Measurements from ENCODE around the gene FMO3.

FMO3 gene

DNA sequence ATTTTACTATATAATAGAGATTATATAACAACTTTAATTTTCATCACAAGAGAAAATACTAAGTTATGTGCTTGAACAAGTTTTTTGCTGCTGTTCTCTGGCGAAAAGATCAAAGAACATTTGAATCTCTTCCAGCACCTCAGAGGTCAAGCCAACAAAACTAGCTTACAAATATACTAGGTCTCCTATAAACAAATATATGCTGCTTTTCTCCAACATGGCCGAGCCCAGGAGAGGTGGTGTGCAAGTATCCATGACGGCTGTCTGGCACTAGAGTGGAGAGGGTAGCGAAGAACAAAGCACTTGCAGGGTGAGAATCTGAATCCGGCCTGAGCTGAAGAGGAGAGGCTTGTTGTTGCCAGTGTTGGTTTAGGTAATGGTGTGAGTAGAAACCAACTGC lies 7.5 kb upstream of the FMO3 start:
- ATAC-seq (ENCODE audit: low read depth) (no peak), DNase-seq (ENCODE audit: low spot score) (no peak)
- no peaks in the 10 kb centered on the region for H3K27me3 ChIP-seq (ENCODE audit: insufficient read depth, poor library complexity, severe bottlenecking)
- no peak overlapping the region for H3K27ac ChIP-seq (ENCODE audit: poor library complexity, severe bottlenecking)
- TF ChIP-seq CTCF (IDR thresholded peaks at IDR 0.05; ENCODE audit: poor library complexity, severe bottlenecking): no peak
- no peaks in the 10 kb centered on the region for H3K4me1 ChIP-seq (ENCODE audit: insufficient read depth, poor library complexity, severe bottlenecking)
- H3K36me3 ChIP-seq (ENCODE audit: low read depth): no peaks in the 10 kb centered on the region
- H3K4me3 ChIP-seq (ENCODE audit: severe bottlenecking): no peak overlapping the region
- H3K9me3 ChIP-seq (ENCODE audit: severe bottlenecking): no peaks in the 10 kb centered on the region

DNA sequence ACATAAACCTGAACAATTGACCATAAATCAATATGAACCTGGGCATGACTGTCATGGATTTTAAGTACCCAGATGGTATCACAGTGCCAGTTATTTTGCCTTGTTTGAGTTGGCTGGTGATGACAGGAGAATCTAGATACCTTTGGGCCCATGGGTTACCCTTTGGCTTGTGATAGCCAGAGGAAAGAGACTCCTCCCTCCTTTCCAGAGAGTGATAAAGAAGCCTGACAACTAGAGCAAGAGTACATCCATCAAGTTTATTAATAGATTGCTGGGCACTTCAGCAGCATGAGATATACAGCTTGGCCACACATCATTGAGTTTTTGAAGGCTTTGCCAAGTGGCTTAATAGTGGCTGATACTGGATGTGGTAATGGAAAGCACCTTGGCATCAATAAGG lies 6.6 kb upstream of the FMO3 start:
- H3K9me3 ChIP-seq (ENCODE audit: severe bottlenecking): no peaks in the 10 kb centered on the region
- H3K4me1 ChIP-seq (ENCODE audit: insufficient read depth, poor library complexity, severe bottlenecking): no peaks in the 10 kb centered on the region
- no peak overlapping the region for H3K27ac ChIP-seq (ENCODE audit: poor library complexity, severe bottlenecking)
- ATAC-seq (ENCODE audit: low read depth): no peak
- H3K36me3 ChIP-seq (ENCODE audit: low read depth): no peaks in the 10 kb centered on the region
- DNase-seq (ENCODE audit: low spot score): no peak
- H3K27me3 ChIP-seq (ENCODE audit: insufficient read depth, poor library complexity, severe bottlenecking): no peaks in the 10 kb centered on the region
- TF ChIP-seq CTCF (IDR thresholded peaks at IDR 0.05; ENCODE audit: poor library complexity, severe bottlenecking): no peak
- no peak overlapping the region for H3K4me3 ChIP-seq (ENCODE audit: severe bottlenecking)

DNA sequence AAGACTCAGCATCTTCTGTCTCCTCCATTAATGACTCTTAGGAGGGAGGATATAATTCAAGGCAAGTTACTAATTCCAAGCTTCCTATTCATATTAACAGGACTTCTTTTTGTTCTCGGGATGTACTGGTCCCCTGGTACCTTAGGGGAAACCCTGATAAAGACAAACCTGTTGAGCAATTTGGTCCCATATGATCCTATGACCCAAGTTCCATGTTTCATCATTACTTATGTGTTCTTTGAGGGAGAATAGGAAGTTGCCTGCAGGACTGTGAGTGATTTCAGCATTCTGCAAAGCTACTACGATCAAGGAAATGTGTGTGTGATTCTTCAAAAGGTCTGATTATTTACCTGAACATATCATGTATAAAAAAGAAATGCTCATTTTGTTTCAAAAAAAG lies 5.8 kb upstream of the FMO3 start:
- Histone ChIP-seq H3K27ac (ENCODE audit: poor library complexity, severe bottlenecking) (no peak overlapping the region), H3K9me3 (ENCODE audit: severe bottlenecking) (no peaks in the 10 kb centered on the region), H3K4me3 (ENCODE audit: severe bottlenecking) (no peak overlapping the region), H3K36me3 (ENCODE audit: low read depth) (no peaks in the 10 kb centered on the region), H3K27me3 (ENCODE audit: insufficient read depth, poor library complexity, severe bottlenecking) (no peaks in the 10 kb centered on the region), H3K4me1 (ENCODE audit: insufficient read depth, poor library complexity, severe bottlenecking) (no peaks in the 10 kb centered on the region)
- ATAC-seq (ENCODE audit: low read depth) (no peak), DNase-seq (ENCODE audit: low spot score) (no peak)
- no peak for TF ChIP-seq CTCF (IDR thresholded peaks at IDR 0.05; ENCODE audit: poor library complexity, severe bottlenecking)

DNA sequence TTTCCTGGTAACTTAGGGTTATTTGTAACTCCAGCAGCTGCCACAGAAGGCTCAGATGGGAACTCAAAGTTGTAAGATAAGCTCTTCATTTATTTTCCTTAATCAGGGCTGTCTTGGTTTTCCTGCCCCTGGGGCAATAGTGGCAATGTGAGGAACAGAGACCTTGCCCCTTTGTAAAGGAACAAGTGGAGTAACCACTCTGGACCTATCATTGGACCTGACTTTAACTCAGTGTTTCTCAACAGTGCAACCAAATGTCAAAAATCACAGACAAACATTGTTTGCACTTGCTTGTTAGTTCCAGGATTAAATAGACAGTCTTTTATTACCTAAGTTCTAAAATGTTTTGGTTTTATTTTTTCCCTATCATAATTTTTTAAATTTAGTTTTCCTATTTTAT lies 2.8 kb upstream of the FMO3 start:
- no peaks in the 10 kb centered on the region for H3K27me3 ChIP-seq (ENCODE audit: insufficient read depth, poor library complexity, severe bottlenecking)
- ATAC-seq (ENCODE audit: low read depth): no peak
- no peak for TF ChIP-seq CTCF (IDR thresholded peaks at IDR 0.05; ENCODE audit: poor library complexity, severe bottlenecking)
- no peaks in the 10 kb centered on the region for H3K4me1 ChIP-seq (ENCODE audit: insufficient read depth, poor library complexity, severe bottlenecking)
- H3K36me3 ChIP-seq (ENCODE audit: low read depth): no peaks in the 10 kb centered on the region
- H3K27ac ChIP-seq (ENCODE audit: poor library complexity, severe bottlenecking): no peak overlapping the region
- no peak overlapping the region for H3K4me3 ChIP-seq (ENCODE audit: severe bottlenecking)
- no peak for DNase-seq (ENCODE audit: low spot score)
- H3K9me3 ChIP-seq (ENCODE audit: severe bottlenecking): no peaks in the 10 kb centered on the region

DNA sequence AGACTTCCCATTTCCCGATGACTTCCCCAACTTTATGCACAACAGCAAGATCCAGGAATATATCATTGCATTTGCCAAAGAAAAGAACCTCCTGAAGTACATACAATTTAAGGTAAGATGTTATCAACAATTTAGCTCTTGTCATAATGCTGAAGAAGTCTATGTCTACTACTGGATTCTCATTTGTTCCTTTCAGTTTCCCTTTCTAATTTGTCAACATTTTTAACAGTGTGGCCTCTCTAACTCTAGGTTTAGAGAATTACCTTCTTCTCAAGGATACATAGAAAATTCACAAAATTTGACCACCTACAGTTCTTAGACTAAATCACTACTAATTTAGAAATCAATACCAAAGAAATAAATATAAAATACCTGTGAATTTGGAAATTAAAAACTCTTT lies 13.2 kb downstream of the FMO3 start:
- no peak for TF ChIP-seq CTCF (IDR thresholded peaks at IDR 0.05; ENCODE audit: poor library complexity, severe bottlenecking)
- H3K4me3 ChIP-seq (ENCODE audit: severe bottlenecking): no peak overlapping the region
- H3K36me3 ChIP-seq (ENCODE audit: low read depth): no peaks in the 10 kb centered on the region
- H3K27me3 ChIP-seq (ENCODE audit: insufficient read depth, poor library complexity, severe bottlenecking): no peaks in the 10 kb centered on the region
- H3K9me3 ChIP-seq (ENCODE audit: severe bottlenecking): peaks cover 2% of the 10 kb centered on the region
- H3K27ac ChIP-seq (ENCODE audit: poor library complexity, severe bottlenecking): no peak overlapping the region
- ATAC-seq (ENCODE audit: low read depth): no peak
- H3K4me1 ChIP-seq (ENCODE audit: insufficient read depth, poor library complexity, severe bottlenecking): no peaks in the 10 kb centered on the region
- no peak for DNase-seq (ENCODE audit: low spot score)
